HepG2 (cell line): Measurements from ENCODE around the gene SCARF1. TPM values are rescaled to one million over a fixed set of nuclear protein-coding genes. Genes with fewer than 3 reads are reported as not detected.

Source experiments
- ATAC-seq: fragments of 200-7000 bp; cut with Tn5 transposase; 3 replicates; pipeline ENCODE4 v1.9.1; 2020; ENCODE audit warnings: mild to moderate bottlenecking, moderate library complexity
- BruUV-seq: library from RNA; stranded (reverse); fragments of 400-500 nt; replicated peaks from 2 replicates; lab custom pipeline; 2021; lab: Mats Ljungman, UMichigan
- CTCF ChIA-PET: fragments of 300-600 bp; formaldehyde crosslinking; extraction: SDS; loops from one replicate; lab custom pipeline; 2021; ENCODE audit warnings: low total read pairs, inconsistent platforms, low intra/inter-chr PET ratio; lab: Yijun Ruan, JAX
- POLR2A ChIA-PET: fragments of 350-600 bp; sonication (Branson Sonifier 250); formaldehyde crosslinking; loops from one replicate; lab custom pipeline; 2020; ENCODE audit warnings: antibody characterized with exemption, inconsistent platforms; lab: Yijun Ruan, JAX
- DNase-seq: peaks from one replicate; pipeline ENCODE4 v3.0.0-alpha.2; 2015; ENCODE audit warnings: low spot score
- FAIRE-seq: peaks from 3 replicates; lab custom pipeline; 2011; peaks lifted over from hg19 to GRCh38; lab: Jason Lieb, UNC
- H2AFZ ChIP-seq: one replicate; pipeline ENCODE4 v1.6.1; 2011; ENCODE audit warnings: low read length, inconsistent platforms
- H3K27ac ChIP-seq: fragments of 300-600 bp; 3 replicates; pipeline ENCODE4 v1.8.0; 2011; ENCODE audit warnings: mixed run types, mild to moderate bottlenecking, mixed read lengths, low read length, inconsistent platforms; ENCODE audit not compliant: insufficient read depth; ENCODE audit errors: extremely low read length
- H3K27me3 ChIP-seq, 2 experiments: fragments of 200-600 bp in 1 of 2; 2 replicates in 1 of 2; 3 replicates in 1 of 2; pipeline versions ENCODE4 v1.6.0 to v1.8.0; 2011; ENCODE audit warnings: low read length in 2 of 2, mild to moderate bottlenecking in 2 of 2, moderate library complexity in 2 of 2, inconsistent platforms in 1 of 2; ENCODE audit not compliant: insufficient read depth in 2 of 2, control insufficient read depth in 1 of 2
- H3K36me3 ChIP-seq, 2 experiments: fragments of 200-600 bp in 1 of 2; replicated peaks in 1 of 2; 2 replicates in 1 of 2; 3 replicates in 1 of 2; pipeline versions ENCODE4 v1.5.1 to v1.8.0; 2011; ENCODE audit warnings: low read length in 2 of 2, inconsistent platforms in 1 of 2; ENCODE audit not compliant: insufficient read depth in 2 of 2, control insufficient read depth in 1 of 2
- H3K4me1 ChIP-seq: 2 replicates; pipeline ENCODE4 v1.5.1; 2012; ENCODE audit warnings: low read length, inconsistent platforms; ENCODE audit not compliant: insufficient read depth
- H3K4me2 ChIP-seq: 2 replicates; pipeline ENCODE4 v1.6.0; 2011; ENCODE audit warnings: low read depth, low read length, inconsistent platforms
- H3K4me3 ChIP-seq, 3 experiments: fragments of 200-600 bp in 1 of 3; sonication (generic), shearing (Covaris generic) in 1 of 3; replicated peaks in 1 of 3; 2 replicates each; pipeline ENCODE4 v1.5.1; 2011 to 2016; ENCODE audit warnings: low read length in 3 of 3, inconsistent platforms in 2 of 3, low read depth in 2 of 3, mild to moderate bottlenecking in 2 of 3, control low read depth in 1 of 3, mixed read lengths in 1 of 3; ENCODE audit not compliant: insufficient read depth in 1 of 3
- H3K79me2 ChIP-seq: one replicate; pipeline ENCODE4 v1.6.1; 2011; ENCODE audit warnings: low read length, inconsistent platforms; ENCODE audit not compliant: insufficient read depth
- H3K9ac ChIP-seq: 2 replicates; pipeline ENCODE4 v1.6.0; 2011; ENCODE audit warnings: mild to moderate bottlenecking, low read depth, low read length, inconsistent platforms; ENCODE audit not compliant: insufficient read depth
- H3K9me3 ChIP-seq: 2 replicates; pipeline ENCODE4 v1.5.1; 2012; ENCODE audit warnings: mild to moderate bottlenecking, low read length
- H4K20me1 ChIP-seq: 2 replicates; pipeline ENCODE4 v1.6.0; 2011; ENCODE audit warnings: inconsistent platforms, mild to moderate bottlenecking, low read length, moderate library complexity; ENCODE audit not compliant: insufficient read depth
- BRF2 ChIP-seq: sonication (generic); formaldehyde crosslinking; IDR thresholded peaks from 2 replicates; pipeline ENCODE4 v1.8.1; 2022; ENCODE audit warnings: mild to moderate bottlenecking, missing genetic modification reagents
- HNRNPH1 ChIP-seq: fragments of 200-400 bp; formaldehyde crosslinking; optimal IDR thresholded peaks from 2 replicates; pipeline ENCODE3; 2017; ENCODE audit warnings: mild to moderate bottlenecking, low read depth, low read length
- ZNF296 ChIP-seq: sonication (generic); formaldehyde crosslinking; conservative IDR thresholded peaks from 2 replicates; pipeline ENCODE4 v1.5.0; 2020; ENCODE audit warnings: mild to moderate bottlenecking, missing genetic modification reagents
- ZNF333 ChIP-seq: sonication (generic); formaldehyde crosslinking; IDR thresholded peaks from 2 replicates; pipeline ENCODE4 v1.4.0; 2020; ENCODE audit warnings: mild to moderate bottlenecking, missing genetic modification reagents, borderline replicate concordance
- ZNF687 ChIP-seq: sonication (generic); formaldehyde crosslinking; IDR thresholded peaks from 2 replicates; pipeline ENCODE4 v1.5.1; 2020; ENCODE audit warnings: mild to moderate bottlenecking, missing genetic modification reagents, moderate library complexity
- ZNF691 ChIP-seq: sonication (generic); formaldehyde crosslinking; IDR thresholded peaks from 2 replicates; pipeline ENCODE4 v1.4.0; 2020; ENCODE audit warnings: missing genetic modification reagents, low read depth, mild to moderate bottlenecking, borderline replicate concordance
- WGBS: methylation state at CpG from one replicate; pipeline ENCODE4 v1.1.6; 2017; ENCODE audit warnings: low lambda C conversion rate; 5-methylcytosine and 5-hydroxymethylcytosine counted together
- in situ Hi-C: cut with HindIII; loops from 2 replicates; pipeline ENCODE4 v1.10.0; 2017; ENCODE audit warnings: low pct_unique_long_range_greater_than_20kb; ENCODE audit not compliant: extremely low pct_ligation_motif_present
- intact Hi-C: fragments of 100-400 bp; cut with micrococcal nuclease; formaldehyde crosslinking; loops from one replicate; pipeline ENCODE4 v1.10.0; 2022; ENCODE audit not compliant: unreplicated experiment
- polyA plus RNA-seq, 8 experiments: library from polyadenylated mRNA; depleted of rRNA in 3 of 8; stranded (reverse) in 7 of 8; unstranded in 1 of 8; fragments of >200 nt; fragmentation: Illumina TruSeq in 4 of 8; extraction: Trizol in 4 of 8; gene quantifications; 2 replicates each; pipeline versions ENCODE4 v1.2.1 to v1.2.3, GENCODE V29; 2011 to 2016; ENCODE audit warnings: low read depth in 4 of 8, missing spikeins in 1 of 8, mixed read lengths in 1 of 8; ENCODE audit not compliant: insufficient read depth in 1 of 8
- total RNA-seq, 5 experiments: library from RNA; depleted of rRNA; stranded (reverse); fragments of >200 nt; fragmentation: Illumina TruSeq; extraction: Trizol; gene quantifications; 2 replicates each; pipeline ENCODE4 v1.2.3, GENCODE V29; 2016; ENCODE audit warnings: low read depth in 1 of 5

The SCARF1 gene
- total and polyA plus RNA-seq, 2 of the 13 experiments (the other 11 are each of a cell fraction or from before 2014, with no cell fraction given), result 0.24 to 0.71 TPM

GRCh38 chr17:1601571-1601970 is 44.0 kb downstream of the SCARF1 start:
- POLR2A ChIA-PET, result no interaction called here
- Histone ChIP-seq H3K4me1 (peaks cover 79% of the 10 kb centered on the region), H3K27ac (no peak overlapping the region), H3K9me3 (peaks cover 7% of the 10 kb centered on the region; the same call in 1 of the 2 replicates), H3K4me2 (no peak overlapping the region), H4K20me1 (no peaks in the 10 kb centered on the region), H3K9ac (no peak overlapping the region), H3K36me3 (no peaks in the 10 kb centered on the region), H3K4me3 (no peak overlapping the region), H3K27me3 (no peaks in the 10 kb centered on the region), H2AFZ (no peak overlapping the region), H3K79me2 (no peaks in the 10 kb centered on the region)
- no peak for ATAC-seq
- WGBS, result 96% methylated on average over 9 of the region's 14 CpGs
- FAIRE-seq, result no peak
- CTCF ChIA-PET, result no interaction called here
- intact Hi-C loops (no loop called here), in situ Hi-C loops (no loop called here)
- no TSS peak for BruUV-seq
- DNase-seq, result no peak
- TF ChIP-seq ZNF333 (CRISPR knock-in tag), result no peak
- TF ChIP-seq ZNF691 (CRISPR knock-in tag), result no peak
- TF ChIP-seq HNRNPH1, result no peak
- no peak for TF ChIP-seq ZNF296
- no peak for TF ChIP-seq BRF2
- 0 out of 2 replicates have a peak, but pooled peaks have one; percentile 6 for TF ChIP-seq ZNF687 (CRISPR knock-in tag)
